Measurements from ENCODE around the gene GET4. TPM values are rescaled to one million over a fixed set of nuclear protein-coding genes. Genes with fewer than 3 reads are reported as not detected.

GET4 gene
- total and polyA plus RNA-seq, 10 of the 15 experiments (the other 5 are each of a cell fraction or from before 2014, with no cell fraction given), result 0.66 to 73.8 (median 34.0) TPM

DNA sequence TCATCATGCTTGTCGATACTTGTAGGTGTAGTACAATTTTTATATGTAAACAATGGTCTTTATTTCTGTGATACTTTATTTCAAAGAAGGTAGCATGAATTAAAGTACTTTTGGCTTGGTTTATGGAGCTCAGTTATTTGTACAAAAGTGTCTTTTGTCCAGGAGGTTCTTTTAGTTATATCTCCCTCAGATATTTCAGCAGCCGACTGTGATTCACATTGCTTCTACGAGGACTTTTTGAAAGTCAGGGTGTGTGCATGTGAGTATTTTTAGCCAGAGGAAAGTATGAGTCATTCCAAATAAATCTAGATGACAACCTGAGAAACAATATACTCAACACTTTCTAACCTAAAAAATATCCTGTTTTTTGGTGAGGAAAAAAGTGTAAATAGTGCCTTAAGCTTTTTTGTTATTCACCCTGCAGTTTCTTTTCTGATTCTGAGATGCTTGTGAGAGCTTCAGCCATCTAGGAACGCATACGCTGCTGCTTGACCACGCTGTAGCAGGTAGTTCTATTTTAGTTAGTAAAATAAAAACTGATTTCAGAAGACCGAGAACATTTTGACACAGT is 44.7 kb upstream of the GET4 start:
- H3K9me3 ChIP-seq (replicated peaks; ENCODE audit: control insufficient read depth, insufficient read depth, low read length), result no peaks in the 10 kb centered on the region
- ChIA-PET RAD21 (ENCODE audit: unreplicated experiment) (interaction anchor here (0.8 to 1.7 kb wide), 4 partner anchors 11 to 42 kb away, joined by 3 to 14 read pairs (median 6); no protein-coding TSS in a partner anchor), POLR2A (interaction anchor here (1.3 to 6.4 kb wide), 3 partner anchors 13 to 18 kb away, joined by 3 to 34 read pairs (median 11); no protein-coding TSS in a partner anchor), CTCF (interaction anchor here (0.7 to 1.5 kb wide), 8 partner anchors 9 to 43 kb away, joined by 3 to 8 read pairs (median 3); no protein-coding TSS in a partner anchor), SMC1A (ENCODE audit: uncharacterized antibody, unreplicated experiment) (interaction anchor here (1.1 to 2.5 kb wide), 7 partner anchors 14 to 99 kb away, joined by 3 to 11 read pairs (median 4); no protein-coding TSS in a partner anchor)
- H3K4me2 ChIP-seq (ENCODE audit: control insufficient read depth, insufficient read depth), result peak overlapping the region; percentile 92
- DNase-seq (ENCODE audit: low read depth, low spot score) (peak; percentile 64), ATAC-seq (peak; percentile 87), FAIRE-seq (peak; percentile 91)
- intact Hi-C loops (cut with micrococcal nuclease; ENCODE audit: unreplicated experiment), result no loop called here
- no peaks in the 10 kb centered on the region; the same call in 1 of the 2 replicates for H4K20me1 ChIP-seq (ENCODE audit: control insufficient read depth, insufficient read depth)
- in situ Hi-C loops (cut with MboI), result no loop called here
- no peaks in the 10 kb centered on the region for H3K27me3 ChIP-seq (replicated peaks in 1 of 2; ENCODE audit: control insufficient read depth in 2 of 2, insufficient read depth in 2 of 2, low read length in 1 of 2)
- peaks cover 2 to 10% of the 10 kb centered on the region in 2 experiments for H3K36me3 ChIP-seq (ENCODE audit: control insufficient read depth in 2 of 2, insufficient read depth in 2 of 2, low read length in 1 of 2)
- H3K27ac ChIP-seq (ENCODE audit: control insufficient read depth, insufficient read depth), result peak overlapping the region; percentile 77
- peak overlapping the region; percentile 48 for H3K9ac ChIP-seq (ENCODE audit: control insufficient read depth, insufficient read depth, low read length)
- peaks cover 53% of the 10 kb centered on the region for H3K79me2 ChIP-seq (ENCODE audit: control insufficient read depth, insufficient read depth, low read length)
- 0% methylated on average over 7 of the region's 7 CpGs for WGBS (ENCODE audit: insufficient coverage, insufficient replicate concordance, low lambda C conversion rate, missing lambda C conversion rate)
- no TSS peak for BruUV-seq (replicated peaks)
- H3K4me1 ChIP-seq (ENCODE audit: control insufficient read depth, insufficient read depth, low read length), result peaks cover 27% of the 10 kb centered on the region
- no peak overlapping the region for H2AFZ ChIP-seq (ENCODE audit: control insufficient read depth, low read depth, low read length)
- H3K4me3 ChIP-seq, result peak overlapping the region; percentile 31
- TF ChIP-seq TAF1 (IDR thresholded peaks at IDR 0.05; ENCODE audit: borderline replicate concordance, low read depth, low read length) (no peak), MEF2A (IDR thresholded peaks at IDR 0.05; ENCODE audit: insufficient read depth, low read depth, low read length) (peak; percentile 92), ASH2L (IDR thresholded peaks at IDR 0.05; ENCODE audit: borderline replicate concordance, low read depth) (peak; percentile 86; the same call in 1 of the 2 replicates), ZNF384 (IDR thresholded peaks at IDR 0.05; ENCODE audit: borderline replicate concordance, low read depth, low read length) (no peak), BCL11A (IDR thresholded peaks at IDR 0.05; ENCODE audit: low read depth, low read length) (peak; percentile 69; the same call in 1 of the 2 replicates), SUZ12 (IDR thresholded peaks at IDR 0.05; ENCODE audit: unreplicated experiment) (no peak), GATAD2B (conservative IDR thresholded peaks at IDR 0.05; ENCODE audit: low read depth) (no peak), MTA2 (IDR thresholded peaks at IDR 0.05; ENCODE audit: low read depth) (peak; percentile 13; the same call in 1 of the 2 replicates), FOS (IDR thresholded peaks at IDR 0.05; ENCODE audit: borderline replicate concordance, extremely low read depth, insufficient read length) (no peak), SP1 (IDR thresholded peaks at IDR 0.05; ENCODE audit: low read depth, low read length) (no peak), PAX8 (IDR thresholded peaks at IDR 0.05) (peak; percentile 48; the same call in 1 of the 2 replicates), NBN (IDR thresholded peaks at IDR 0.05) (peak; percentile 26; the same call in 1 of the 2 replicates), TCF3 (IDR thresholded peaks at IDR 0.05; ENCODE audit: borderline replicate concordance, insufficient read depth, low read depth, low read length) (no peak), NFXL1 (IDR thresholded peaks at IDR 0.05; ENCODE audit: borderline replicate concordance) (no peak), EP300 (IDR thresholded peaks at IDR 0.05; ENCODE audit: borderline replicate concordance in 1 of 2, control insufficient read depth in 1 of 2, low read depth in 2 of 2, low read length in 2 of 2) (peak; percentile 57 to 82; a peak in 3 of 4 replicates)
- TF ChIP-seq, protein P1, sequence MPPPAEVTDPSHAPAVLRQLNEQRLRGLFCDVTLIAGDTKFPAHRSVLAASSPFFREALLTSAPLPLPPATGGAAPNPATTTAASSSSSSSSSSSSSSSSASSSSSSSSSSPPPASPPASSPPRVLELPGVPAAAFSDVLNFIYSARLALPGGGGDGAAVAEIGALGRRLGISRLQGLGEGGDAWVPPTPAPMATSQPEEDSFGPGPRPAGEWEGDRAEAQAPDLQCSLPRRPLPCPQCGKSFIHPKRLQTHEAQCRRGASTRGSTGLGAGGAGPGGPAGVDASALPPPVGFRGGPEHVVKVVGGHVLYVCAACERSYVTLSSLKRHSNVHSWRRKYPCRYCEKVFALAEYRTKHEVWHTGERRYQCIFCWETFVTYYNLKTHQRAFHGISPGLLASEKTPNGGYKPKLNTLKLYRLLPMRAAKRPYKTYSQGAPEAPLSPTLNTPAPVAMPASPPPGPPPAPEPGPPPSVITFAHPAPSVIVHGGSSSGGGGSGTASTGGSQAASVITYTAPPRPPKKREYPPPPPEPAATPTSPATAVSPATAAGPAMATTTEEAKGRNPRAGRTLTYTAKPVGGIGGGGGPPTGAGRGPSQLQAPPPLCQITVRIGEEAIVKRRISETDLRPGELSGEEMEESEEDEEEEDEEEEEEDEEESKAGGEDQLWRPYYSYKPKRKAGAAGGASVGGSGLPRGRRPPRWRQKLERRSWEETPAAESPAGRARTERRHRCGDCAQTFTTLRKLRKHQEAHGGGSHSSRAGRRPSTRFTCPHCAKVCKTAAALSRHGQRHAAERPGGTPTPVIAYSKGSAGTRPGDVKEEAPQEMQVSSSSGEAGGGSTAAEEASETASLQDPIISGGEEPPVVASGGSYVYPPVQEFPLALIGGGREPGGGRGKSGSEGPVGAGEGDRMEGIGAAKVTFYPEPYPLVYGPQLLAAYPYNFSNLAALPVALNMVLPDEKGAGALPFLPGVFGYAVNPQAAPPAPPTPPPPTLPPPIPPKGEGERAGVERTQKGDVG (CRISPR knock-in tag; IDR thresholded peaks at IDR 0.05), result no peak
- TF ChIP-seq, protein P2, sequence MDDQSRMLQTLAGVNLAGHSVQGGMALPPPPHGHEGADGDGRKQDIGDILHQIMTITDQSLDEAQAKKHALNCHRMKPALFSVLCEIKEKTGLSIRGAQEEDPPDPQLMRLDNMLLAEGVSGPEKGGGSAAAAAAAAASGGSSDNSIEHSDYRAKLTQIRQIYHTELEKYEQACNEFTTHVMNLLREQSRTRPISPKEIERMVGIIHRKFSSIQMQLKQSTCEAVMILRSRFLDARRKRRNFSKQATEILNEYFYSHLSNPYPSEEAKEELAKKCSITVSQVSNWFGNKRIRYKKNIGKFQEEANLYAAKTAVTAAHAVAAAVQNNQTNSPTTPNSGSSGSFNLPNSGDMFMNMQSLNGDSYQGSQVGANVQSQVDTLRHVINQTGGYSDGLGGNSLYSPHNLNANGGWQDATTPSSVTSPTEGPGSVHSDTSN (IDR thresholded peaks at IDR 0.05; ENCODE audit: insufficient replicate concordance, low read depth, low read length), result peak; percentile 38
- TF ChIP-seq, protein P3, sequence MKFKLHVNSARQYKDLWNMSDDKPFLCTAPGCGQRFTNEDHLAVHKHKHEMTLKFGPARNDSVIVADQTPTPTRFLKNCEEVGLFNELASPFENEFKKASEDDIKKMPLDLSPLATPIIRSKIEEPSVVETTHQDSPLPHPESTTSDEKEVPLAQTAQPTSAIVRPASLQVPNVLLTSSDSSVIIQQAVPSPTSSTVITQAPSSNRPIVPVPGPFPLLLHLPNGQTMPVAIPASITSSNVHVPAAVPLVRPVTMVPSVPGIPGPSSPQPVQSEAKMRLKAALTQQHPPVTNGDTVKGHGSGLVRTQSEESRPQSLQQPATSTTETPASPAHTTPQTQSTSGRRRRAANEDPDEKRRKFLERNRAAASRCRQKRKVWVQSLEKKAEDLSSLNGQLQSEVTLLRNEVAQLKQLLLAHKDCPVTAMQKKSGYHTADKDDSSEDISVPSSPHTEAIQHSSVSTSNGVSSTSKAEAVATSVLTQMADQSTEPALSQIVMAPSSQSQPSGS (IDR thresholded peaks at IDR 0.05; ENCODE audit: low read length), result peak; percentile 76; the same call in 1 of the 2 replicates
